Astrocyte of the cerebellum (primary cell): ENCODE results near the gene PTPRN.
"Not testable (repeated sequence)": the region's sequence is repeated elsewhere in the genome, so short reads cannot be mapped to it uniquely, and the experiment has no call there.

Experiments
- DNase-seq: peaks from one replicate; pipeline ENCODE4 v3.0.0-alpha.2; 2011; ENCODE audit warnings: low read depth
- H3K4me3 ChIP-seq: 2 replicates; pipeline ENCODE4 v1.5.1; 2011; ENCODE audit warnings: mild to moderate bottlenecking, low read depth, low read length, moderate library complexity
- CTCF ChIP-seq: IDR thresholded peaks from 2 replicates; pipeline ENCODE4 v1.5.1; 2012; ENCODE audit warnings: low read length, low read depth, moderate library complexity, mild to moderate bottlenecking; ENCODE audit errors: missing control alignments
- in situ Hi-C: cut with HindIII; loops from 2 replicates; pipeline ENCODE4 v1.10.0; 2017; ENCODE audit warnings: low sequenced_read_pairs

PTPRN gene

GRCh38 chr2:219331560-219332213 is 22.5 kb upstream of the PTPRN start:
- no peak overlapping the region for H3K4me3 ChIP-seq
- no peak for TF ChIP-seq CTCF
- no peak for DNase-seq
- in situ Hi-C loops = no loop called here

- TF ChIP-seq CTCF = no peak
- DNase-seq = no peak
- H3K4me3 ChIP-seq = no peak overlapping the region
- in situ Hi-C loops = no loop called here
Measured at GRCh38 chr2:219327719-219328118, 18.5 kb upstream of the PTPRN start.

- TF ChIP-seq CTCF = no peak
- in situ Hi-C loops = no loop called here
- no peak overlapping the region for H3K4me3 ChIP-seq
- no peak for DNase-seq
Measured at GRCh38 chr2:219325657-219326315, 16.6 kb upstream of the PTPRN start.

- in situ Hi-C loops = no loop called here
- no peak for DNase-seq
- H3K4me3 ChIP-seq = no peak overlapping the region
- no peak for TF ChIP-seq CTCF
Measured at GRCh38 chr2:219325136-219325535, 15.9 kb upstream of the PTPRN start.

- in situ Hi-C loops = no loop called here
- DNase-seq = no peak
- no peak overlapping the region for H3K4me3 ChIP-seq
- TF ChIP-seq CTCF = no peak
Measured at GRCh38 chr2:219323434-219323833, 14.2 kb upstream of the PTPRN start.

- no peak for DNase-seq
- H3K4me3 ChIP-seq = no peak overlapping the region
- in situ Hi-C loops = no loop called here
- TF ChIP-seq CTCF = no peak
Measured at GRCh38 chr2:219314804-219315468, 5.7 kb upstream of the PTPRN start.

GRCh38 chr2:219312683-219313263 is 3.6 kb upstream of the PTPRN start:
- in situ Hi-C loops, H3K4me3 ChIP-seq, DNase-seq: not testable (repeated sequence)
